GM18526 (cell line): ENCODE measurements around the gene TSFM.

Experiments
- POLR2A ChIP-seq: IDR thresholded peaks from 3 replicates; pipeline ENCODE4 v1.6.1; 2011; ENCODE audit not compliant: insufficient read length; ENCODE audit errors: extremely low read depth

The TSFM gene

GRCh38 chr12:57810450-57810849 is 27.9 kb downstream of the TSFM start:
- TF ChIP-seq POLR2A: no peak

- TF ChIP-seq POLR2A: no peak
These were observed 28.6 kb downstream of the TSFM start for GRCh38 chr12:57811028-57811755.

- TF ChIP-seq POLR2A: no peak
These were observed 30.8 kb downstream of the TSFM start for GRCh38 chr12:57813111-57813970.

GRCh38 chr12:57813971-57814772 is 31.6 kb downstream of the TSFM start:
- no peak for TF ChIP-seq POLR2A

GRCh38 chr12:57815177-57816000 is 32.8 kb downstream of the TSFM start:
- no peak for TF ChIP-seq POLR2A

- no peak for TF ChIP-seq POLR2A
These were observed 33.6 kb downstream of the TSFM start for GRCh38 chr12:57816001-57816854.

GRCh38 chr12:57816855-57817151 is 34.2 kb downstream of the TSFM start:
- no peak for TF ChIP-seq POLR2A

- no peak for TF ChIP-seq POLR2A
These were observed 34.8 kb downstream of the TSFM start for GRCh38 chr12:57817261-57817989.

- TF ChIP-seq POLR2A: no peak
These were observed 39.1 kb downstream of the TSFM start for GRCh38 chr12:57821474-57822214.

- no peak for TF ChIP-seq POLR2A
These were observed 40.0 kb downstream of the TSFM start for GRCh38 chr12:57822392-57823130.

GRCh38 chr12:57823131-57823907 is 40.7 kb downstream of the TSFM start:
- TF ChIP-seq POLR2A: no peak
